Right lobe of liver (tissue), 4 donors: ENCODE measurements around the gene C11orf52.

Experiments
- CTCF ChIP-seq, 4 donors: fragments of 200-600 bp in 3 of 4; fragments of 450-650 bp in 1 of 4; IDR thresholded peaks; one replicate each; pipeline versions ENCODE4 v1.5.1 to v1.8.0; 2016 to 2022; ENCODE audit warnings: antibody characterized with exemption in 4 of 4, mild to moderate bottlenecking in 2 of 4
- POLR2A ChIP-seq: fragments of 450-650 bp; IDR thresholded peaks from one replicate; pipeline ENCODE4 v1.6.1; 2017; ENCODE audit warnings: antibody characterized with exemption, mild to moderate bottlenecking
- donor health status: DM: no; HTN: no; CAD: no.
- donor health status: DM: no; HTN: no; CAD: no.
- donor health status: DM: no; HTN: yes; CAD: no.

- no peak for TF ChIP-seq POLR2A
- no peak for TF ChIP-seq CTCF (IDR thresholded peaks at IDR 0.05)
Measured at GRCh38 chr11:111944139-111944538, 25.4 kb downstream of the C11orf52 start.
